Hippocampal formation (tissue), 2 donors: ENCODE data around the gene KRTAP10-7.
"Not testable (repeated sequence)": the region's sequence is repeated elsewhere in the genome, so short reads cannot be mapped to it uniquely, and the experiment has no call there.

Source experiments
- DNase-seq, 2 donors: peaks; one replicate each; lab custom pipeline; 2025; lab: John Stamatoyannopoulos, UW

Gene KRTAP10-7

GRCh38 chr21:44636209-44637017 lies 36.0 kb downstream of the KRTAP10-7 start:
- DNase-seq, result no peak

- DNase-seq, result no peak
These were observed 36.8 kb downstream of the KRTAP10-7 start, which contains the start of gene KRTAP10-10 for GRCh38 chr21:44637018-44637850. TSS of gene KRTAP10-10 (plus strand) at chr21:44637356. CDS start at chr21:44637418, 62 bp downstream.

- not testable (repeated sequence) for DNase-seq
These were observed 37.5 kb downstream of the KRTAP10-7 start for GRCh38 chr21:44637851-44638348.

- not testable (repeated sequence) for DNase-seq
These were observed 38.3 kb downstream of the KRTAP10-7 start for GRCh38 chr21:44638506-44639330.

- DNase-seq, result no peak
These were observed 38.9 kb downstream of the KRTAP10-7 start for GRCh38 chr21:44639331-44639655.

- DNase-seq, result no peak
These were observed 40.4 kb downstream of the KRTAP10-7 start for GRCh38 chr21:44640761-44641160.

- no peak for DNase-seq
These were observed 43.4 kb downstream of the KRTAP10-7 start for GRCh38 chr21:44643741-44644310.

GRCh38 chr21:44644878-44645277 lies 44.5 kb downstream of the KRTAP10-7 start:
- no peak for DNase-seq

- not testable (repeated sequence) for DNase-seq
These were observed 46.2 kb downstream of the KRTAP10-7 start, which contains the start of gene KRTAP10-11 for GRCh38 chr21:44646366-44647221. TSS of gene KRTAP10-11 (plus strand) at chr21:44646414. CDS start at chr21:44646459, 45 bp downstream.

GRCh38 chr21:44647222-44647552 lies 46.8 kb downstream of the KRTAP10-7 start:
- DNase-seq, result no peak

- DNase-seq, result no peak
These were observed 48.3 kb downstream of the KRTAP10-7 start for GRCh38 chr21:44648557-44649311.

- DNase-seq, result no peak
These were observed 49.2 kb downstream of the KRTAP10-7 start for GRCh38 chr21:44649521-44650100.

- no peak for DNase-seq
These were observed 50.0 kb downstream of the KRTAP10-7 start for GRCh38 chr21:44650265-44650972.

GRCh38 chr21:44650973-44651675 lies 50.7 kb downstream of the KRTAP10-7 start:
- DNase-seq, result no peak
